ENCODE results near the gene MEF2D.

The MEF2D gene

GRCh38 chr1:156527584-156527983 is 27.0 kb upstream of the MEF2D start:
- H2AFZ ChIP-seq (ENCODE audit: low read length), result no peak overlapping the region
- no peaks in the 10 kb centered on the region for H4K20me1 ChIP-seq (ENCODE audit: insufficient read depth, low read length)
- H3K4me3 ChIP-seq (ENCODE audit: low read depth, low read length, poor library complexity, severe bottlenecking), result no peak overlapping the region
- no peaks in the 10 kb centered on the region for H3K27me3 ChIP-seq (ENCODE audit: insufficient read depth, low read length)
- H3K36me3 ChIP-seq (ENCODE audit: insufficient read depth, low read length), result no peaks in the 10 kb centered on the region
- no peak overlapping the region for H3K9ac ChIP-seq (ENCODE audit: low read length)
- H3F3A ChIP-seq (ENCODE audit: insufficient read depth, low read length), result no peaks in the 10 kb centered on the region
- peaks cover 19% of the 10 kb centered on the region for H3K4me1 ChIP-seq (ENCODE audit: insufficient read depth, low read length, severe bottlenecking)
- H3K27ac ChIP-seq (ENCODE audit: low read depth, low read length, poor library complexity, severe bottlenecking), result no peak overlapping the region
- H3K9me3 ChIP-seq (ENCODE audit: low read length), result no peaks in the 10 kb centered on the region
- TF ChIP-seq, protein P1, sequence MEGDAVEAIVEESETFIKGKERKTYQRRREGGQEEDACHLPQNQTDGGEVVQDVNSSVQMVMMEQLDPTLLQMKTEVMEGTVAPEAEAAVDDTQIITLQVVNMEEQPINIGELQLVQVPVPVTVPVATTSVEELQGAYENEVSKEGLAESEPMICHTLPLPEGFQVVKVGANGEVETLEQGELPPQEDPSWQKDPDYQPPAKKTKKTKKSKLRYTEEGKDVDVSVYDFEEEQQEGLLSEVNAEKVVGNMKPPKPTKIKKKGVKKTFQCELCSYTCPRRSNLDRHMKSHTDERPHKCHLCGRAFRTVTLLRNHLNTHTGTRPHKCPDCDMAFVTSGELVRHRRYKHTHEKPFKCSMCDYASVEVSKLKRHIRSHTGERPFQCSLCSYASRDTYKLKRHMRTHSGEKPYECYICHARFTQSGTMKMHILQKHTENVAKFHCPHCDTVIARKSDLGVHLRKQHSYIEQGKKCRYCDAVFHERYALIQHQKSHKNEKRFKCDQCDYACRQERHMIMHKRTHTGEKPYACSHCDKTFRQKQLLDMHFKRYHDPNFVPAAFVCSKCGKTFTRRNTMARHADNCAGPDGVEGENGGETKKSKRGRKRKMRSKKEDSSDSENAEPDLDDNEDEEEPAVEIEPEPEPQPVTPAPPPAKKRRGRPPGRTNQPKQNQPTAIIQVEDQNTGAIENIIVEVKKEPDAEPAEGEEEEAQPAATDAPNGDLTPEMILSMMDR (IDR thresholded peaks at IDR 0.05; ENCODE audit: low read length), result no peak
- no peak for TF ChIP-seq EZH2 (IDR thresholded peaks at IDR 0.05; ENCODE audit: borderline replicate concordance, low read length)
- no peak overlapping the region for H3K4me2 ChIP-seq (ENCODE audit: low read length)
- H3K9me2 ChIP-seq (ENCODE audit: low read depth, low read length), result no peaks in the 10 kb centered on the region
- H3K79me2 ChIP-seq (ENCODE audit: insufficient read depth, low read length), result no peaks in the 10 kb centered on the region

DNA sequence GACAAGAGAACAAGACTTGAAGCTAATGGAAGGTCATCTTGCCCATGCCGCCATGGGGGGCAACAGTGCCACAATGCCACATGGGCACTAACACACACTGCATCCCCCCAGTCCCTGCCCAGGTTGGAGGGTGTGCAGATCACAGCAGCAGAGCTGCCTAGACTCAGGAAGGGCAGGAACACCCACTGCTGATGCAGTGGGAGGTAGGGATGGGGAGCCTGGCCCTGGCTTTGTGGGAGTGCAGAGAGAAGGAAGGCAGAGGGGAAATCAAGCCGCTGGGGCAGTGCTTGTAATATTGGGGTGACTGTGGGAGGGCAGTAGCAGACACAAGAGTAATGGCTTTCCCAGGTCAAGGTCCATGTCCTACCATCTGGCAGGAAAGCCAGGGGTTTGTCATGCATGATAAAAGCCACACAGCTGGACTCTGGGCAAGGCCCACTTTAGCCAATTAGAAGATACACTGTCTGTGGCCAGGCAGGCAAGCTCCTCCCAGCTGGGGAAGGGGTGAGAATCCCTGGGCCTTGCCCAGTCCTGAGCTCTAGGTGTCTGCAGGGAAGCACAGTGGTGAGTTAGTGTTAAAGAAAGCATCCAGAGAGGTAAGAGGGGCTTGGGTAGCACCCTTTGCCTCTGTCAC is 25.4 kb upstream of the MEF2D start:
- Histone ChIP-seq H3K27me3 (ENCODE audit: insufficient read depth, low read length) (no peaks in the 10 kb centered on the region), H3K9me2 (ENCODE audit: low read depth, low read length) (no peaks in the 10 kb centered on the region), H3K4me2 (ENCODE audit: low read length) (no peak overlapping the region), H3K4me1 (ENCODE audit: insufficient read depth, low read length, severe bottlenecking) (peaks cover 19% of the 10 kb centered on the region), H3K9me3 (ENCODE audit: low read length) (no peaks in the 10 kb centered on the region), H2AFZ (ENCODE audit: low read length) (no peak overlapping the region), H3K27ac (ENCODE audit: low read depth, low read length, poor library complexity, severe bottlenecking) (no peak overlapping the region), H3K4me3 (ENCODE audit: low read depth, low read length, poor library complexity, severe bottlenecking) (no peak overlapping the region), H3K36me3 (ENCODE audit: insufficient read depth, low read length) (no peaks in the 10 kb centered on the region), H3F3A (ENCODE audit: insufficient read depth, low read length) (no peaks in the 10 kb centered on the region), H3K9ac (ENCODE audit: low read length) (no peak overlapping the region), H4K20me1 (ENCODE audit: insufficient read depth, low read length) (no peaks in the 10 kb centered on the region), H3K79me2 (ENCODE audit: insufficient read depth, low read length) (no peaks in the 10 kb centered on the region)
- TF ChIP-seq, protein P1 (IDR thresholded peaks at IDR 0.05; ENCODE audit: low read length), result no peak
- TF ChIP-seq EZH2 (IDR thresholded peaks at IDR 0.05; ENCODE audit: borderline replicate concordance, low read length), result no peak

GRCh38 chr1:156525071-156525501 is 24.5 kb upstream of the MEF2D start:
- peaks cover 19% of the 10 kb centered on the region for H3K4me1 ChIP-seq (ENCODE audit: insufficient read depth, low read length, severe bottlenecking)
- no peak overlapping the region; the same call in 1 of the 2 replicates for H3K9ac ChIP-seq (ENCODE audit: low read length)
- H3F3A ChIP-seq (ENCODE audit: insufficient read depth, low read length), result no peaks in the 10 kb centered on the region
- H3K79me2 ChIP-seq (ENCODE audit: insufficient read depth, low read length), result no peaks in the 10 kb centered on the region
- no peaks in the 10 kb centered on the region for H4K20me1 ChIP-seq (ENCODE audit: insufficient read depth, low read length)
- peak overlapping the region; percentile 27; the same call in 1 of the 2 replicates for H3K4me2 ChIP-seq (ENCODE audit: low read length)
- no peak overlapping the region for H3K4me3 ChIP-seq (ENCODE audit: low read depth, low read length, poor library complexity, severe bottlenecking)
- H3K27ac ChIP-seq (ENCODE audit: low read depth, low read length, poor library complexity, severe bottlenecking), result no peak overlapping the region
- no peaks in the 10 kb centered on the region for H3K9me2 ChIP-seq (ENCODE audit: low read depth, low read length)
- no peaks in the 10 kb centered on the region for H3K27me3 ChIP-seq (ENCODE audit: insufficient read depth, low read length)
- no peak overlapping the region for H2AFZ ChIP-seq (ENCODE audit: low read length)
- H3K36me3 ChIP-seq (ENCODE audit: insufficient read depth, low read length), result no peaks in the 10 kb centered on the region
- no peaks in the 10 kb centered on the region for H3K9me3 ChIP-seq (ENCODE audit: low read length)
- TF ChIP-seq, protein P1 (IDR thresholded peaks at IDR 0.05; ENCODE audit: low read length), result no peak
- no peak for TF ChIP-seq EZH2 (IDR thresholded peaks at IDR 0.05; ENCODE audit: borderline replicate concordance, low read length)
